SK-N-MC (cell line): ENCODE results near the gene RASSF8.

Experiments
- EZH2 ChIP-seq: fragments of 200-600 bp; sonication (generic); IDR thresholded peaks from one replicate; pipeline ENCODE4 v1.6.1; 2017; ENCODE audit warnings: antibody characterized with exemption
- POLR2AphosphoS5 ChIP-seq: IDR thresholded peaks from 2 replicates; pipeline ENCODE4 v1.6.1; 2012; ENCODE audit warnings: mild to moderate bottlenecking, low read depth, low read length, borderline replicate concordance

DNA sequence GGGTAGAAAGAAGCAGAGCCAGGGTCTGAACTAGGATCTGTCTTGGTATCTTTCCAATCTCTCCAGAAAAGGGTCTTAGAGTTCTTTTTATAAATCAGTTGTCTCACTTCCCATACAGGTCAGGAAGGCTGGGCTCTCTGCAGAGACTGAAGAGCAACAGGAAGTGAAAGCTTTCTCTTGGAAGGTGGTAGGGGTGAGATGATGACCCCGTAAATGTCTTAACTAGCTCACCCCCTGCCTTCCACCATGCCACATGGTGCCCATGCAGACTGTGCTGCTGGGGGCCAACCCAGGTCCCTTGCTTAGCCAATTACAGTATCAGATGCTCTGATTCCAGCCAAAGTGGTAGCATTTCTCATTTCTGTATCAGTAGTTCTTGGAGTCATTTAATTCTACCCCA lies 17.6 kb upstream of the RASSF8 start:
- TF ChIP-seq EZH2 (no peak), POLR2AphosphoS5 (no peak)
